GM12892 (cell line): ENCODE data around the gene MARK3.

Source experiments
- DNase-seq: peaks from one replicate; pipeline ENCODE4 v3.0.0; 2011; ENCODE audit not compliant: insufficient read length
- FAIRE-seq: peaks from 2 replicates; lab custom pipeline; 2011; peaks lifted over from hg19 to GRCh38; lab: Jason Lieb, UNC
- POLR2A ChIP-seq: IDR thresholded peaks from 2 replicates; pipeline ENCODE4 v1.6.1; 2011; ENCODE audit warnings: low read depth, low read length, control low read depth
- POLR2AphosphoS5 ChIP-seq: IDR thresholded peaks from 2 replicates; pipeline ENCODE4 v1.6.1; 2011; ENCODE audit warnings: low read depth, low read length, control low read depth
- TAF1 ChIP-seq: IDR thresholded peaks from 2 replicates; pipeline ENCODE4 v1.6.1; 2011; ENCODE audit warnings: low read depth, mild to moderate bottlenecking, control low read depth, low read length, borderline replicate concordance

The MARK3 gene

DNA sequence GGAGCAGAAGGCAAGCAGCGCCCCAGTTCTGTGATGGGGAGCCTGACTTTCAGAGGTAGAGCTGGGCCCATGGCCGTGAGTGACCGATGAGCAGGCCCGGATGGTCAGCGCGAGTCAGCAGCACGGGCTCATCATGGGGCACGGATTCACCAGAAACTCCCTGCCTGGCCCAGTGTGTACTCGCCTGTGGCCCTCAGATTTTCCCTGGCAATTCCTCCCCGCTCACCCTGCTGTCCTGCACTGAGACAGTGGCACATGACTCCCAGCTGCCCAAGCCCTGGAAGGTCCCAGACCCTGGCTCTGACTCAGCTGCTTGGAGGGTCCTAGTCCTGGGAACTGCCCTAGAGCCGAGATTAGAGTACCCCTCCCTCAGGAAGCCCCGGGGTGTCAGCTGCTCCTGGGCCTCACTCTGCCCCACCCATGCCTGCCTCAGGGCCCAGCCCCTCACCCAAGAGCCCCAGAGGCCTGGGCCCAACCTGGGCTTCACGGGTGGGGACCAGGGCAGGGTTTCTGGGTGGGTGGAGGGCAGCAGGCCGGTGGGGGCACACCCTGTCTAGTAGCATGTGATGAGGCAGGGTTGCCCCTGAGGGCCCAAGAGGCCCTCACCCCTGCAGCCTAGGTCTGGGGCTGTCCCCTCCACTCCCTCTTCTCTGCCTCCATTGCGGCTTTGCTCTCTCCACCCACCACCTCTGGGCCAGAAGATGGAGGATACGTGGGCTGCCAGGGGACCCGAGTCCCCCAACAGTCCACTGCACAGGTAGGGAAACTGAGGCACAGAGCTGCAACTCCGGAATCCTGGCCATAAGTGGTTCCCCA lies 152.2 kb downstream of the MARK3 start:
- FAIRE-seq, result no peak
- no peak for DNase-seq
- TF ChIP-seq TAF1 (no peak), POLR2AphosphoS5 (no peak; the same call in 1 of the 2 replicates), POLR2A (no peak; the same call in none of the 2 replicates)

DNA sequence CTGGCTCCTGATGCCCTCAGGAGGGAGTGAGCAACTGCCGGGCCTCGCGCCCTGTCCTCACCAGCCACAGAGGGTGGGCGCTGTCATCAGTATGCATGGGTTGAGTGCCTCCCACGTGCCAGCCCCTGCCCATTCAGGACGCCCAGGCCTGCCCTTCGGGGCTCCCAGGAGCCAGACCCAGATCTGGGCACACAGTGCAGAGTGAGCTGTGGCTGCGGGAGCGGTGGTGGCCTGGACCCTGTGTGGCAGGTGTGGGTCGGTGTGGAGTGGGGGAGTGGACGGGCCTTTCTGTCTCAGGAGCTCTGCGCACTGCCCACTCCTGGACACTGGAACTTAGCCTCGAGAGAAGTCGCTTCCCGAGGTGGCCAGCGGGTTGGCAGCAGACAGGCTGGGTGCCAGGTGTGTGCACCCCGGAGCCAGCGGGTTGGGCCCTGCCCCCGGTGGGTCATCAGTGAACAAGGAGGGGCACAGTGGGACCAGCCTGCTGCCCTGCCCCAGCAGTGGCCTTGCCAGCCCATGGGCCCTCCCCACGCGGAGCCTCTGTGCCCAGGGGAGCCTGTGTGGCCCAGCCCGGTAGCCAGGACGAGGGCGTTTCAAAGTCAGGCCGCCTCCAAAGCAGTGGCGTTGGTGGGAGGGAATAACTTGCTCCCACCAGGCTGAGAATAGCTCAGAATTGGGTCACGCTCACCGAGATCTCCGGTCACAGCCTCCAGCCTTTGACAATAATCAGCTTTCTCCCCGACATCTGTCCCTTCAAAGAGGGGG lies 153.3 kb downstream of the MARK3 start:
- TF ChIP-seq POLR2AphosphoS5 (no peak), POLR2A (no peak), TAF1 (no peak)
- FAIRE-seq, result no peak
- DNase-seq, result no peak

DNA sequence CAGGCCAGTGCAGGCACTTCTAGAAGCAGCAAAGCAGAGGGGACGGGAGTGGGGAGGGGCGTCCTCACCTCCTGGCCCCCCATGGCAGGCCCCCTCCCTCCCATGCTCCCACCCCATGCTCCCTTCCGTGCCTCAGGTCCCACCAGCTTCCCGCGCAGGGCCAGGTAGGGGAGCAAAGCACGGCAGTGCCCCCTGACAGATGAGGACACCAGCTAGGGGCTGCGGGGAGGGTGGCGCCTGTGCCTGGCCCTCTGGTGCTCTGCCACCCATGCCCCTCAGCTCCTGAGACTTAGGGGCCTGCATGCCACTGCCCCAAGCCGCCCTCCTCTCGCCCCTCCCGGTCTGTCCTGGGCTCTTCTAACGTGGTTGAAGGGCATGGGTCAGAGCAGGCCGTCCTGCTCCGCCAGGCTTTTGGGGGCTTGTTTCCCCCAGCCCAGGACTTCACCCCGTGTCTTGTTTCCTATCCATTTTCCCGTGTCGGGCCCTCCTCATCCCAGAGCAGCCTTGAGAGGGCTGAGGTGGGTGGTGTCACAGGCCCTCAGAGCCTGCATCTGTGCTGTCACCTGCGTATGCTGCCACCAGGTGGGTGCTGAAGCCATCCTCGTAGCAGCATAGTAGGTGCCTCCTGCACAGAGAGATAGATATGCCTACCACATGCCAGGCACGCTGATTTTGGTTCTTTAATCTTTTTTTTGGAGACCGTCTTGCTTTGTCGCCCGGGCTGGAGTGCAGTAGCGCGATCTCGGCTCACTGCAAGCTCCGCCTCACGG lies 154.0 kb downstream of the MARK3 start:
- no peak for TF ChIP-seq POLR2A
- TF ChIP-seq TAF1, result no peak
- 0 out of 2 replicates have a peak, but pooled peaks have one; percentile 26 for TF ChIP-seq POLR2AphosphoS5
- FAIRE-seq, result no peak
- DNase-seq, result no peak

DNA sequence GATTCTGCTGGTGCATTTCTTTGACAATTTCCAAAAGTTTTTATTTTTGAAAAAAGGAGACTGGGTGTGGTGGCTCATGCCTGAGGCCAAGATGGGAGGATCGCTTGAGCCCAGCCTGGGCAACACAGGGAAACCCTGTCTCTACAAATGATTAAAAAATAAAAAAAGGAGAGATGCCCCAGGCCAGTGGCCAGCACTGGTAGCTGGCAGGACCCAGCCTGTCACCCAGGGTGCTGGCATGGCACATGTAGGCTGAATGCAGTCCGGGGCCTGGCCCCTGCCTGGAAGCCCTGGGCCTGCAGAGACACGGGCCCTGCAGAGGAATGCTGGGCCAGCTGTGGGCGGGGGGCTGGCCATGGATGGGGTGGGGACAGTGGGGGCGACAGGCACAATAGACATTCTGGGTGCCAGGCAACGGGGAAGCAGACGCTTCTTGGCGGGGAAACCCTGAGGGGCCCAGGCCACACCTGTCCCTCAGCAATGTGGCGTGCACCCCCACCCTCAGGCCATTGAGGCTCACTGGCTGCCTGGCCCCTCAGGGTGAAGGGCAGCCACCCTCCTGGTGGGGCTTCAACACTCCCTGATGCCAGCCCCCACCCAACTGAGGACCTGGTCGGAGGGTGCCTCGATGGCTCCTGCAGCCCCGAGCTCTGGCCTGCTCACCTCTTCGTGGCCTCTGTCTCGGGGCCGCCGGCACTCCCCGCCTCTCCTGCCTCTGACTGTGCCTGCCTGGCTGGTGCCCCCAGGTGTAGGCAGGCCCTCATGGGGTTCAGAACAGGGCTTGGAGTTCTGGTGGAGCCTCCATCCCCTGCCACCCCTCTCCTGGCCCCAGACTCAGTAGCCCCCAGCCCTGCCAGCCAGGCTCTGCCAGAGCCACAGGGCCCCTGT lies 155.8 kb downstream of the MARK3 start:
- TF ChIP-seq TAF1, result no peak
- no peak for TF ChIP-seq POLR2AphosphoS5
- TF ChIP-seq POLR2A, result no peak
- FAIRE-seq (no peak), DNase-seq (peak; percentile 25)

DNA sequence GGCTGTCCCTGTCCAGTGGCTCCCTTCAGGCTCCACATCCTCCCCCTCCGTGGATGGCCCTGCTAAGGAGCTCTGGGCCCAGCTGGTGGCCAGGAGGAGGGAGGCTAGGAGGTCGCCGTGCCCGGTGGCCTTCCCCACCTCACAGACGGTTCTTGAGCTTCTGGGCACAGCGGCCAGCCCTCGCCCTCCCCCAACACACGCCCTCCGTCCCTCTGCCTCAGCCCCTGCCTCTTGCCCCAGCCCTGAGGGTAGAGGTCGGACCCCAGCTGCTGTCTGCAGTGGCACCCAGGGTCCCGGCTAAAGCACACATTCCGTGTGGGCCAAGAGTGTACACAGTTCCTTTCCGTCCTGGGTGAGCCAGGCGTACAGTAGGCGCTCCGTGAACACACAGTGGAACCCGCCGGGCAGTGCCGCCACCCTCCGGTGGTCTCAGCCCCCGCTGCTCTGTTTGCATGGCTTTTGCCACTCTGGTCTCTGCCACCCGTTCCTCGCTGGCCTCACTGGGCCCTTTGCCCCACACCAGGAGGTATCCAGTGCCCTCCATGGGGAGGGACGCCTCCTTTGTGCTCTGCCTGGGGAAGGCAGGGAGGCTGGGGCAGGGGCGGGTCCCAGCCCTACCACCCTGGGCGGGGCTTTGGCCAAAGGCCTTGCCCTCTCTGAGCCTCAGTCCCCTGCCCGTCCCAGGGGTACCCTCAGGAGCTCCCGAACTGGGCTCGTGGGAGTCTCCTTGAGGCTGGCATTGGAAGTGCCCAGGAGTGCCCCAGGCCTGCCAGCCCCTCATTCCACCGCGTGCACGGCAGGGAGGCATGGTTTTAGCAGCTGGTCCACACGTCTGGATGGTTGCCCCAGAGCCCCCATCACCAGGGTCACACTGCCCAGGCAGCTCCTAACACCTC lies 156.7 kb downstream of the MARK3 start:
- FAIRE-seq, result no peak
- no peak for TF ChIP-seq POLR2AphosphoS5
- TF ChIP-seq POLR2A, result no peak
- TF ChIP-seq TAF1, result no peak
- DNase-seq, result no peak

DNA sequence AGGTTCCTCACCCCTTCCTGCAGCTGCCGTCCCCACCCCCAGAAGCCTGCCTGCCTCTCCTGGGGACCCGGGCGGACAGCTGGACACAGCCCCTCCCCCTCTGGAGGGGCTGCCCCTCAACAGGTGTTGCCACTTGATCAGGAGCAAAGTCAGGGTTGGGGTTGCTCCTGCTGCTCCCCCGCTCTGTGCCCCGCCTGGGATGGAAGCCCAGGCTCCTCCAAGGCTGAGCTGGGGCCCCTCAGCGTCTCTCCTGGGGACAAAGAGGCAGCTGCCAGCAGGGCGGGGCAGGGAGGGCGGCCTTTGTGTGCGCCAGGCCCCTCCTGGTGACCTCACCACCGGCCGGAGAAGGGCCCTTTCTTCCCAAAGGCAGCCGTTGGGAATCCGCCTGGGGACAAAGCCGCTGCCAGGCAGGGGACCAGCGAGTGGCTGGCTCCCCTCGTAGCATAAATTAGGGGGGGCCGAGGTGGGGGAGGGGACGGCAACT lies 157.4 kb downstream of the MARK3 start:
- TF ChIP-seq POLR2AphosphoS5 (no peak), POLR2A (no peak), TAF1 (no peak)
- FAIRE-seq, result no peak
- no peak for DNase-seq

DNA sequence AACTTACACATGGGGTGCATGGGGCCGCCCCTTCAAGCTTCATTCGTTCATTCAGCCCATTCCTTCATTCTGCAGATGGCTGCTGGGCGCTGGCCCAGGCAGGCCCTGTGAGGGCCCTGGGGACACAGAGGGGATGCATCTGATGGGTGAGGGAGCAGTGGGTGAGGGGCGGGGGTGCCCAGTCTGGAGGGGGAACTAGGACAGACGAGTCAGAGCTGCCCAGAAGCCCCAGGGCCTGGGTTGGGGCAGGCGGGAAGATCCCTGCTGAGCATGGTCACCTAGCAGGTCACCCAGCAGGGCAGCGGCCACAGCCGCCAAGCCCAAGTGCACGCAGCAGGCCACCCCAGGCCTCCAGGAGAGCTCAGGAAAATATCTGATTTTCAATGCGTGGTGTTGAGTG lies 157.9 kb downstream of the MARK3 start:
- TF ChIP-seq POLR2A (no peak), TAF1 (no peak), POLR2AphosphoS5 (no peak)
- DNase-seq, result no peak
- FAIRE-seq, result no peak

DNA sequence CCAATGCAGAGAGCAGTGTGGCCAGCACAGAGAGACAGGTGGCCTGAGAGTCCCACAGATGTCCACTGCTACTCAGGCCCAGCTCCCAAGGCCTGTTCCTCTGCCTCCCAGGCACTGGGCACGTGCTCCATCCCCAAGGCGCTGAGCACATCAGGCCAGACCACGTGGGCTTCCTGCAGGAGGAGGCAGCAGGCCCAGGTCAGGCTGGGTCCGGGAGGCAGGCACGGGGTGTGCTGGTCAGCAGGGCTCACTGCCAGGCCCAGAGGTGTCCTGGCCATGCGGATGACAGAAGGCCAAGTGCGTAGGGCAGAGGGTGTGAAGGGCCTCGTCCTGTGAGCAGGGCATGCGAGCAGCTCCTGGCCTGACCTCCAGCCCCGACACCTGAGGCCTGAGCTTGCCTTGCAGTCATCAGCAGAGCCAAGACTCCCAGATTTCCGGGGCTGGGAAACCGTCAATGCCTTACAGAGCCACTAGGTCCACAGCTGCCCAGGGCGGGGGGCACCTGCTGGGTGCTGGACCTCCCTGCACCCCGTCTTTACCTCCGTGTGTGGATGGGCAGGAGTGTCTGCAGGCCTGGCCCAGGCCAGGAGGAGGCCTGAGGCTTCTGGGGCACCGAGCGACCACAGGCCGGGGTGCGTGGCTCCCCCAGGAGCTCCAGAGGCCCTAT lies 158.6 kb downstream of the MARK3 start:
- no peak for DNase-seq
- FAIRE-seq, result no peak

More for the DNA sequence above, 158.6 kb downstream of the MARK3 start:
- TF ChIP-seq POLR2AphosphoS5 (no peak), POLR2A (no peak), TAF1 (no peak)
